PFSK-1 (cell line): ENCODE data around the gene NAT9.
A peak's percentile ranks its signal among the peaks of the same experiment; 100 is the strongest.

ENCODE experiments used
- FOXP2 ChIP-seq: optimal IDR thresholded peaks from 2 replicates; pipeline ENCODE3; 2011; ENCODE audit warnings: borderline replicate concordance, control low read depth, inconsistent platforms; ENCODE audit not compliant: insufficient read depth; ENCODE audit errors: extremely low read length, extremely low read depth
- POLR2AphosphoS5 ChIP-seq: IDR thresholded peaks from 2 replicates; pipeline ENCODE4 v1.6.1; 2012; ENCODE audit warnings: low read depth, mild to moderate bottlenecking, control low read depth, low read length, moderate library complexity
- SIN3A ChIP-seq: IDR thresholded peaks from 2 replicates; pipeline ENCODE4 v1.6.1; 2012; ENCODE audit warnings: mild to moderate bottlenecking, low read length, moderate library complexity, borderline replicate concordance; ENCODE audit not compliant: insufficient read depth
- TAF1 ChIP-seq: IDR thresholded peaks from 2 replicates; pipeline ENCODE4 v1.6.1; 2012; ENCODE audit warnings: low read length, control low read depth, borderline replicate concordance; ENCODE audit not compliant: insufficient read depth
- TF ChIP-seq, protein P1 (sequence below), 2 experiments: IDR thresholded peaks; 2 replicates each; pipeline versions ENCODE4 v1.6.1 to v1.8.0; 2011 to 2012; ENCODE audit warnings: low read depth in 2 of 2, low read length in 2 of 2, control low read depth in 1 of 2, inconsistent platforms in 1 of 2, mild to moderate bottlenecking in 1 of 2, moderate library complexity in 1 of 2; ENCODE audit not compliant: insufficient read depth in 1 of 2

Gene NAT9

DNA sequence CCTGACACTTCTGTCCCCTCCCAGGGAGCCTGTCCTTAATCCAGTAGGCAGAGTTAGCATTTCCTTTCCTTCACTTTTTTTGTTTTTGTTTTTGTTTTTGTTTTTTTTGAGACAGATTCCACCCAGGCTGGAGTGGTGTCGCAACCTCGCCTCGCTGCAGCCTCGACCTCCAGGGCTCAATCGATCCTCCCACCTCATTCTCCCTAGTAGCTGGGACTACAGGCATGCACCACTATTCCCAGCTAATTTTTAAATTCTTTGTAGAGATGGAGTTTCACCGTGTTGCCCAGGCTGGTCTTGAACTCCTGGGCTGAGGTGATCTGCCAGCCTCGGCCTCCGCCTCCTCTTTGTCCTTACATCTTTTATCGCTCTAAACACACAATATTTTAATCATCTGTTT is 23.7 kb downstream of the NAT9 start:
- no peak for TF ChIP-seq POLR2AphosphoS5
- TF ChIP-seq SIN3A: no peak
- TF ChIP-seq TAF1: no peak
- TF ChIP-seq, protein P1, sequence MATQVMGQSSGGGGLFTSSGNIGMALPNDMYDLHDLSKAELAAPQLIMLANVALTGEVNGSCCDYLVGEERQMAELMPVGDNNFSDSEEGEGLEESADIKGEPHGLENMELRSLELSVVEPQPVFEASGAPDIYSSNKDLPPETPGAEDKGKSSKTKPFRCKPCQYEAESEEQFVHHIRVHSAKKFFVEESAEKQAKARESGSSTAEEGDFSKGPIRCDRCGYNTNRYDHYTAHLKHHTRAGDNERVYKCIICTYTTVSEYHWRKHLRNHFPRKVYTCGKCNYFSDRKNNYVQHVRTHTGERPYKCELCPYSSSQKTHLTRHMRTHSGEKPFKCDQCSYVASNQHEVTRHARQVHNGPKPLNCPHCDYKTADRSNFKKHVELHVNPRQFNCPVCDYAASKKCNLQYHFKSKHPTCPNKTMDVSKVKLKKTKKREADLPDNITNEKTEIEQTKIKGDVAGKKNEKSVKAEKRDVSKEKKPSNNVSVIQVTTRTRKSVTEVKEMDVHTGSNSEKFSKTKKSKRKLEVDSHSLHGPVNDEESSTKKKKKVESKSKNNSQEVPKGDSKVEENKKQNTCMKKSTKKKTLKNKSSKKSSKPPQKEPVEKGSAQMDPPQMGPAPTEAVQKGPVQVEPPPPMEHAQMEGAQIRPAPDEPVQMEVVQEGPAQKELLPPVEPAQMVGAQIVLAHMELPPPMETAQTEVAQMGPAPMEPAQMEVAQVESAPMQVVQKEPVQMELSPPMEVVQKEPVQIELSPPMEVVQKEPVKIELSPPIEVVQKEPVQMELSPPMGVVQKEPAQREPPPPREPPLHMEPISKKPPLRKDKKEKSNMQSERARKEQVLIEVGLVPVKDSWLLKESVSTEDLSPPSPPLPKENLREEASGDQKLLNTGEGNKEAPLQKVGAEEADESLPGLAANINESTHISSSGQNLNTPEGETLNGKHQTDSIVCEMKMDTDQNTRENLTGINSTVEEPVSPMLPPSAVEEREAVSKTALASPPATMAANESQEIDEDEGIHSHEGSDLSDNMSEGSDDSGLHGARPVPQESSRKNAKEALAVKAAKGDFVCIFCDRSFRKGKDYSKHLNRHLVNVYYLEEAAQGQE (IDR thresholded peaks at IDR 0.05; ENCODE audit: insufficient read depth in 1 of 2, low read depth in 2 of 2, low read length in 2 of 2): no peak
- no peak for TF ChIP-seq FOXP2

DNA sequence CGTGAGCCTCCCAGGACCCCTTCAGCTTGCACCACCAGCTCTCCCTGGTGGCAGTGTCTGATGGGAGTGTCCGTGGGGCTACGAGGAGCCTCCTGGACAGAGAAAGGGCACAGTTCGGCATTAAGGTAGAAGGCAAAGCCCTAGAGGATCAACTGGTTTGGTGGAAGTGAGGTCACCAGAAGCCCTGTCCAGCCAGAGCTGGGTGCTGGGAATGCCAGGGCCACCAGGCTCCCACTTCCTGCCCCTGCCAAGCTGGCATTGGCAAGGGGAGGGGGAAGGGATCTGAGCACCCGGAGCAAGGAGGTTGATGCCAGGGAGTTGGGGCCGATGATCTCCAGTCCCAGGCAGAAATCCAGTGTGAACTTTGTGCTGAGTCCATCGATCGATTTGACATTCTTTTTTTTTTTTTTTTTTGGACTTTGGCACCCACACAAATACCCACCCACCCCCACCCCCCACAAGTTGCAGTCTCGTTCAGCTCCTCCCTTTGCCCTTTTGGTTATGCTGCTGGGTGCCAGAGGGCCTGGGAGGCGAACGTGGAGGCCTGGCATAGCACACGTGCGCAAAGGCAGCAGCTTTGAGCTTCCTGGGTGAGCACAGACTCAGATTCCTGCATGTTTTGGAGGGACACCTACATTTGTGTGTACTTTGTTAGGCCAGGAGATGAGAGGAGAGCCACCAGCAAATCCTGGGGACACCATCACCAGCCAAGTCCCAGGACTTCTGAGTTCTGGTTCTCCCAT is 25.6 kb downstream of the NAT9 start:
- no peak for TF ChIP-seq SIN3A
- no peak for TF ChIP-seq FOXP2
- TF ChIP-seq, protein P1 (IDR thresholded peaks at IDR 0.05; ENCODE audit: insufficient read depth in 1 of 2, low read depth in 2 of 2, low read length in 2 of 2): no peak
- no peak for TF ChIP-seq TAF1

DNA sequence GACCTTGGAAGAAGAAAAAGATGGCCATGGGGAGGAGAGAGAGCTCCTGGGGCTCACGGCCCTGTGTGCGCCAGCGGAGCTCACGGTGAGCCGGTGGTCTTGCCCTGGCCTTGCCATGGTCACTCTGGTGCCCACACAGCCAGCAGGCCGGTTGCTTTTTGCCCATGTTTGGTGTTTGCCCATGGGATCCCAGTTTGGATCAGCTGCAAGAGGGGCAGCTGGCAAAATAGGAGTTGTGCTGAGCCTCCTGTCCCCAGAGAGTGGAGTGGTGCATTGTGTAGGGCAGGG is 26.2 kb downstream of the NAT9 start:
- TF ChIP-seq SIN3A: no peak
- TF ChIP-seq, protein P1 (IDR thresholded peaks at IDR 0.05; ENCODE audit: insufficient read depth in 1 of 2, low read depth in 2 of 2, low read length in 2 of 2): no peak
- TF ChIP-seq TAF1: no peak
- no peak for TF ChIP-seq FOXP2
- no peak for TF ChIP-seq POLR2AphosphoS5

DNA sequence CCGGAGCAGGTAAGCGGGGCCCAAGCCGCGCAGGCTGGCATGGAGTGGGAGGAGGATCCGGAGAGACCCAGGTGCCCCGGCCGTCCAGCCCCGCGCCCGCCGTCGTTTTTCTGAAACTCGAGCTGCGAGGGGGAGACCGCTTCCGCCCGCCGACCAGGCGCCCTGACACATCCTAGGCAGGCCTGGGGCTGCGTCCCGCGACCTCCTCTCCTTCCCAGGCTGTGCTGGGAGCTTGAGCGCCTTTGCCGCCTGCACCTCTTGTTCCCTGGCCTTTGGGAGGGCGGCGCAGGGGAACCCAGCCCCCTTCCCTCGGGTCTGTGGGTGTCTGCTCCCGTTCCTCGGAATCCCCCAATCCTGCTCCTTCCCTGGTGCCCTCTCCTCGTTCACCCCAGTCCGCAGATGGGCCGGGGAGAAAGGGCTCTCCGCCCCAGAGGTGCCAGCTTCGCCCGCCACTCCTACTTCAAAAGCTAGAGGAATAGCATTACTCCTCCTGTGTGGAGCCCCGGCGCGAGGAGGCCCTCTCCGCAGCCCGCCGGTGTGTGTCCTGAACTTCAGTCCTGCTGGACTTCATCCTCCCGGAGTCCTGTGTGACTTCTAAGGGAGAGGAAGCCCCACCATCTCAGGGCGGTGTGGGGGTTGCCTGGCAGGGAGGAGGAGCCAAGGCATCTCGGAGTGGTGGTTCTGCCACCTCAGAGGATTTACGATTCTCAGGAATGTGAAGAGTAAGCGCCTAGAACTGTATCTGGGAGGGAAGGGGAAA is 26.7 kb downstream of the NAT9 start:
- no peak for TF ChIP-seq SIN3A
- TF ChIP-seq FOXP2: peak; percentile 7
- TF ChIP-seq TAF1: no peak

DNA sequence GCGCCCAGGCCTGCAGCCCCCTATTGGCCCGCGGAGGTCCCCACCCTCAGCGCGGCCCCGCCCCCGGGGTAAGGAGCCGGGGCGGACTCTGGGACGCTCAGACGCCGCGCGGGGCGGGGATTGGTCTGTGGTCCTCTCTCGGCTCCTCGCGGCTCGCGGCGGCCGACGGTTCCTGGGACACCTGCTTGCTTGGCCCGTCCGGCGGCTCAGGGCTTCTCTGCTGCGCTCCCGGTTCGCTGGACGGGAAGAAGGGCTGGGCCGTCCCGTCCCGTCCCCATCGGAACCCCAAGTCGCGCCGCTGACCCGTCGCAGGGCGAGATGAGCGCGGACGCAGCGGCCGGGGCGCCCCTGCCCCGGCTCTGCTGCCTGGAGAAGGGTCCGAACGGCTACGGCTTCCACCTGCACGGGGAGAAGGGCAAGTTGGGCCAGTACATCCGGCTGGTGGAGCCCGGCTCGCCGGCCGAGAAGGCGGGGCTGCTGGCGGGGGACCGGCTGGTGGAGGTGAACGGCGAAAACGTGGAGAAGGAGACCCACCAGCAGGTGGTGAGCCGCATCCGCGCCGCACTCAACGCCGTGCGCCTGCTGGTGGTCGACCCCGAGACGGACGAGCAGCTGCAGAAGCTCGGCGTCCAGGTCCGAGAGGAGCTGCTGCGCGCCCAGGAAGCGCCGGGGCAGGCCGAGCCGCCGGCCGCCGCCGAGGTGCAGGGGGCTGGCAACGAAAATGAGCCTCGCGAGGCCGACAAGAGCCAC is 27.4 kb downstream of the NAT9 start, which contains the start of gene NHERF1:
NHERF1 (plus strand) TSS at position 100 of the 750 bp plus-strand sequence; CDS start at position 319, 219 bp downstream.
- peak; percentile 94 for TF ChIP-seq POLR2AphosphoS5
- TF ChIP-seq, protein P1 (IDR thresholded peaks at IDR 0.05; ENCODE audit: insufficient read depth in 1 of 2, low read depth in 2 of 2, low read length in 2 of 2): peak; percentile 54; a peak in 2 of 4 replicates
- TF ChIP-seq SIN3A: no peak
- TF ChIP-seq FOXP2: no peak
- TF ChIP-seq TAF1: peak; percentile 98
